ENCODE data around the gene TIMM23. TPM values are rescaled to one million over a fixed set of nuclear protein-coding genes. Genes with fewer than 3 reads are reported as not detected.
A peak's percentile ranks its signal among the peaks of the same experiment; 100 is the strongest.

Gene TIMM23
- total RNA-seq, 1 donor, result 62.6 TPM

DNA sequence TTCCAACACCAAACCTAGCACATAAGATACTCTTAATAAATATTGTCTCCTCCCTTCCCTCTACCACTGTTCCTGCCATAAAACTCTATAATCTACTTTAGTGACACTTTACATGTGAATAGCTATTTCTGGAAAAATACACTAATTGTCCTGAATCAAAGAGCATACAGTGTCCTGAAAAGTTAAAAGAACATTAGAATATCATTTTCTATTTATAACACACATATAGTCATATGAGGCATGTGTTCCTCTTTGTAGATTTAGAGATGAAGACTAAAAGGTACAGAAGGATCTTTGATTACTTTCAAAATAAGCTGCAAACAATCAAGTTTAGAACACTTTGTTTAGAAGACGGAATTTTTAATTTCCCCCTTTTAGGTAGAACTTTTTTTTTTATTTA lies 44.5 kb downstream of the TIMM23 start:
- Histone ChIP-seq H3K4me3 (ENCODE audit: insufficient read depth, low read length) (no peak overlapping the region), H3K27me3 (ENCODE audit: insufficient read depth, low read length) (no peaks in the 10 kb centered on the region), H3K4me2 (ENCODE audit: insufficient read depth, low read length) (no peak overlapping the region), H3K4me1 (ENCODE audit: insufficient read depth, low read length) (peaks cover 74% of the 10 kb centered on the region), H3K9me3 (ENCODE audit: low read depth, low read length) (no peaks in the 10 kb centered on the region), H3K79me2 (ENCODE audit: insufficient read depth, low read length) (peaks cover 78% of the 10 kb centered on the region), H3K27ac (ENCODE audit: low read depth, low read length) (peak overlapping the region; percentile 57), H4K20me1 (ENCODE audit: insufficient read depth, low read length) (peaks cover 36% of the 10 kb centered on the region), H2AFZ (ENCODE audit: low read length) (no peak overlapping the region), H3K36me3 (ENCODE audit: insufficient read depth, low read length) (peaks cover 44% of the 10 kb centered on the region)
- TF ChIP-seq, protein P1, sequence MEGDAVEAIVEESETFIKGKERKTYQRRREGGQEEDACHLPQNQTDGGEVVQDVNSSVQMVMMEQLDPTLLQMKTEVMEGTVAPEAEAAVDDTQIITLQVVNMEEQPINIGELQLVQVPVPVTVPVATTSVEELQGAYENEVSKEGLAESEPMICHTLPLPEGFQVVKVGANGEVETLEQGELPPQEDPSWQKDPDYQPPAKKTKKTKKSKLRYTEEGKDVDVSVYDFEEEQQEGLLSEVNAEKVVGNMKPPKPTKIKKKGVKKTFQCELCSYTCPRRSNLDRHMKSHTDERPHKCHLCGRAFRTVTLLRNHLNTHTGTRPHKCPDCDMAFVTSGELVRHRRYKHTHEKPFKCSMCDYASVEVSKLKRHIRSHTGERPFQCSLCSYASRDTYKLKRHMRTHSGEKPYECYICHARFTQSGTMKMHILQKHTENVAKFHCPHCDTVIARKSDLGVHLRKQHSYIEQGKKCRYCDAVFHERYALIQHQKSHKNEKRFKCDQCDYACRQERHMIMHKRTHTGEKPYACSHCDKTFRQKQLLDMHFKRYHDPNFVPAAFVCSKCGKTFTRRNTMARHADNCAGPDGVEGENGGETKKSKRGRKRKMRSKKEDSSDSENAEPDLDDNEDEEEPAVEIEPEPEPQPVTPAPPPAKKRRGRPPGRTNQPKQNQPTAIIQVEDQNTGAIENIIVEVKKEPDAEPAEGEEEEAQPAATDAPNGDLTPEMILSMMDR (IDR thresholded peaks at IDR 0.05; ENCODE audit: extremely low read depth, low read depth, low read length), result no peak
- DNase-seq (ENCODE audit: insufficient read length, low spot score, missing footprints), result no peak

DNA sequence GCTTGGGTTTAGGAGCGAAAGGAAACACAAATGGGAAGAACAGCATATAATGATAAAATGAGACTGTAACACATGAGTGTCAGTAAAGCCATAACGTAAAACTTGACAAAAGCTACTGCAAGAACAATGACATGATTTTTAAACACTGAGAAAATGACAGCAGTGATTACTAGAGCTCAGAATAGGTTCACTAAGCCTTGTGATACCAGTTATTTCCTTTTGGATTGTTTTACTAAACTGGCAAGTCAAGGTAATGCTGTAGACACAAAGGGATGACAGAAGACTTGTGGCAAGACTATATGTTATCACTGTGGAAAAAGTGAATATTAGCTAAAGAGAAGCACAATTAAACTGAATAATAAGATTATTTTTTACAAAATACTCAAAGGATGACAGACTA lies 45.4 kb downstream of the TIMM23 start:
- H3K4me2 ChIP-seq (ENCODE audit: insufficient read depth, low read length), result peak overlapping the region; percentile 14
- peaks cover 35% of the 10 kb centered on the region for H3K36me3 ChIP-seq (ENCODE audit: insufficient read depth, low read length)
- H3K4me1 ChIP-seq (ENCODE audit: insufficient read depth, low read length), result peaks cover 83% of the 10 kb centered on the region
- peak overlapping the region; percentile 97 for H3K27ac ChIP-seq (ENCODE audit: low read depth, low read length)
- DNase-seq (ENCODE audit: insufficient read length, low spot score, missing footprints), result no peak
- no peak overlapping the region for H3K4me3 ChIP-seq (ENCODE audit: insufficient read depth, low read length)
- H3K79me2 ChIP-seq (ENCODE audit: insufficient read depth, low read length), result peaks cover 84% of the 10 kb centered on the region
- no peaks in the 10 kb centered on the region for H3K27me3 ChIP-seq (ENCODE audit: insufficient read depth, low read length)
- H2AFZ ChIP-seq (ENCODE audit: low read length), result no peak overlapping the region
- H4K20me1 ChIP-seq (ENCODE audit: insufficient read depth, low read length), result peaks cover 36% of the 10 kb centered on the region
- no peaks in the 10 kb centered on the region for H3K9me3 ChIP-seq (ENCODE audit: low read depth, low read length)
- TF ChIP-seq, protein P1 (IDR thresholded peaks at IDR 0.05; ENCODE audit: extremely low read depth, low read depth, low read length), result no peak

GRCh38 chr10:46018453-46019176 lies 46.3 kb downstream of the TIMM23 start:
- no peak for DNase-seq (ENCODE audit: insufficient read length, low spot score, missing footprints)

GRCh38 chr10:46019177-46019528 lies 46.9 kb downstream of the TIMM23 start:
- peaks cover 86% of the 10 kb centered on the region for H3K79me2 ChIP-seq (ENCODE audit: insufficient read depth, low read length)
- H4K20me1 ChIP-seq (ENCODE audit: insufficient read depth, low read length), result peaks cover 42% of the 10 kb centered on the region
- H3K4me2 ChIP-seq (ENCODE audit: insufficient read depth, low read length), result peak overlapping the region; percentile 14
- peaks cover 92% of the 10 kb centered on the region for H3K4me1 ChIP-seq (ENCODE audit: insufficient read depth, low read length)
- H3K36me3 ChIP-seq (ENCODE audit: insufficient read depth, low read length), result peaks cover 21% of the 10 kb centered on the region
- DNase-seq (ENCODE audit: insufficient read length, low spot score, missing footprints), result no peak
- no peak overlapping the region for H3K4me3 ChIP-seq (ENCODE audit: insufficient read depth, low read length)
- H3K27me3 ChIP-seq (ENCODE audit: insufficient read depth, low read length), result no peaks in the 10 kb centered on the region
- no peaks in the 10 kb centered on the region for H3K9me3 ChIP-seq (ENCODE audit: low read depth, low read length)
- peak overlapping the region; percentile 97 for H3K27ac ChIP-seq (ENCODE audit: low read depth, low read length)
- TF ChIP-seq, protein P1 (IDR thresholded peaks at IDR 0.05; ENCODE audit: extremely low read depth, low read depth, low read length), result no peak
- no peak overlapping the region for H2AFZ ChIP-seq (ENCODE audit: low read length)

More at GRCh38 chr10:46018453-46019176, 46.3 kb downstream of the TIMM23 start:
- Histone ChIP-seq H4K20me1 (ENCODE audit: insufficient read depth, low read length) (peaks cover 38% of the 10 kb centered on the region), H3K27me3 (ENCODE audit: insufficient read depth, low read length) (no peaks in the 10 kb centered on the region), H3K4me3 (ENCODE audit: insufficient read depth, low read length) (no peak overlapping the region), H3K4me1 (ENCODE audit: insufficient read depth, low read length) (peaks cover 87% of the 10 kb centered on the region), H2AFZ (ENCODE audit: low read length) (no peak overlapping the region), H3K36me3 (ENCODE audit: insufficient read depth, low read length) (peaks cover 26% of the 10 kb centered on the region), H3K9me3 (ENCODE audit: low read depth, low read length) (no peaks in the 10 kb centered on the region), H3K27ac (ENCODE audit: low read depth, low read length) (peak overlapping the region; percentile 97), H3K4me2 (ENCODE audit: insufficient read depth, low read length) (peak overlapping the region; percentile 14), H3K79me2 (ENCODE audit: insufficient read depth, low read length) (peaks cover 82% of the 10 kb centered on the region)
- TF ChIP-seq, protein P1 (IDR thresholded peaks at IDR 0.05; ENCODE audit: extremely low read depth, low read depth, low read length), result no peak

All from osteoblast (primary cell).